Endothelial cell of umbilical vein (primary cell): ENCODE measurements around the gene LRP2BP. TPM values are rescaled to one million over a fixed set of nuclear protein-coding genes. Genes with fewer than 3 reads are reported as not detected.

ENCODE experiments used
- polyA plus RNA-seq, 4 experiments: library from polyadenylated mRNA; depleted of rRNA in 3 of 4; stranded (reverse) in 3 of 4; unstranded in 1 of 4; fragments of >200 nt; gene quantifications; 2 replicates each; pipeline versions ENCODE4 v1.2.1 to v1.2.3, GENCODE V29; 2011 to 2012; ENCODE audit warnings: missing spikeins in 1 of 4
- small RNA-seq: library from RNA; depleted of rRNA; stranded (forward); fragments of <200 nt; gene quantifications from one replicate; pipeline ENCODE3, GENCODE V24; 2012; ENCODE audit warnings: low replicate concordance, low read depth; ENCODE audit not compliant: insufficient read depth, insufficient read length
- total RNA-seq: library from RNA; stranded (reverse); gene quantifications from 2 replicates; pipeline ENCODE4 v1.2.3, GENCODE V29; 2021

LRP2BP gene
- total and polyA plus RNA-seq, 2 donors (not counting 3 experiments of a cell fraction or from before 2014, with no cell fraction given): 0.18 to 0.53 TPM

Small RNA genes lying within 50 kb of the gene (small RNA-seq; reads per million reads assigned to genes)
- gene RF00019: not detected

Other genes with a start within 250 kb of the LRP2BP start
- 17.6 and 22.4 TPM in 2 replicates for gene CFAP97, start 191.9 kb downstream of the LRP2BP start, total RNA-seq
- 4.0 and 5.3 TPM in 2 replicates for gene CFAP97, start 191.9 kb downstream of the LRP2BP start, polyA plus RNA-seq
- 16.1 and 20.2 TPM in 2 replicates for gene SNX25, start 186.3 kb downstream of the LRP2BP start, total RNA-seq
- 3.1 and 6.6 TPM in 2 replicates for gene SNX25, start 186.3 kb downstream of the LRP2BP start, polyA plus RNA-seq
- gene ANKRD37, start 917 bp upstream of the LRP2BP start, total RNA-seq: 4.0 and 4.2 TPM in 2 replicates
- 4.2 and 5.8 TPM in 2 replicates for gene ANKRD37, start 917 bp upstream of the LRP2BP start, polyA plus RNA-seq
- gene UFSP2, start 30.0 kb upstream of the LRP2BP start, total RNA-seq: 25.2 and 26.7 TPM in 2 replicates
- 17.0 and 25.2 TPM in 2 replicates for gene UFSP2, start 30.0 kb upstream of the LRP2BP start, polyA plus RNA-seq
- gene CCDC110, start 75.8 kb upstream of the LRP2BP start, total RNA-seq: 0.28 and 0.71 TPM in 2 replicates
- 0.03 and 0.25 TPM in 2 replicates for gene CCDC110, start 75.8 kb upstream of the LRP2BP start, polyA plus RNA-seq
- gene PDLIM3, start 139.6 kb upstream of the LRP2BP start, total RNA-seq: 9.7 and 12.2 TPM in 2 replicates
- 15.3 and 17.6 TPM in 2 replicates for gene PDLIM3, start 139.6 kb upstream of the LRP2BP start, polyA plus RNA-seq